H9 (cell line): Measurements from ENCODE around the gene LYST. TPM values are rescaled to one million over a fixed set of nuclear protein-coding genes. Genes with fewer than 3 reads are reported as not detected.

Source experiments
- DNase-seq: peaks from one replicate; pipeline ENCODE4 v3.0.0-alpha.2; 2017
- H2AFZ ChIP-seq: one replicate; pipeline ENCODE4 v1.6.1; 2013; ENCODE audit warnings: mild to moderate bottlenecking, low read length, control low read depth, moderate library complexity
- H2AK5ac ChIP-seq: 2 replicates; pipeline ENCODE4 v1.6.1; 2013; ENCODE audit warnings: low read length, control low read depth, mixed read lengths; ENCODE audit not compliant: insufficient read length
- H2BK120ac ChIP-seq: one replicate; pipeline ENCODE4 v1.6.1; 2013; ENCODE audit warnings: low read depth, mild to moderate bottlenecking, low read length, control low read depth, inconsistent platforms; ENCODE audit not compliant: poor library complexity, severe bottlenecking
- H2BK12ac ChIP-seq: 2 replicates; pipeline ENCODE4 v1.6.1; 2013; ENCODE audit warnings: low read length, control low read depth, mixed read lengths, low read depth; ENCODE audit not compliant: insufficient read length
- H2BK15ac ChIP-seq: 2 replicates; pipeline ENCODE4 v1.6.1; 2013; ENCODE audit warnings: low read depth, low read length, control low read depth
- H2BK20ac ChIP-seq: one replicate; pipeline ENCODE4 v1.6.1; 2013; ENCODE audit warnings: low read depth, mild to moderate bottlenecking, low read length, control low read depth, inconsistent platforms; ENCODE audit not compliant: poor library complexity, severe bottlenecking
- H2BK5ac ChIP-seq: 2 replicates; pipeline ENCODE4 v1.6.1; 2013; ENCODE audit warnings: low read length, control low read depth, mixed read lengths; ENCODE audit not compliant: insufficient read length
- H3K14ac ChIP-seq: 2 replicates; pipeline ENCODE4 v1.6.1; 2013; ENCODE audit warnings: low read length, control low read depth; ENCODE audit not compliant: insufficient read depth
- H3K18ac ChIP-seq: 2 replicates; pipeline ENCODE4 v1.6.1; 2013; ENCODE audit warnings: low read depth, mild to moderate bottlenecking, mixed read lengths, low read length, control low read depth; ENCODE audit not compliant: insufficient read length
- H3K23ac ChIP-seq: 2 replicates; pipeline ENCODE4 v1.6.1; 2013; ENCODE audit warnings: low read length, control low read depth, mixed read lengths, low read depth; ENCODE audit not compliant: insufficient read length
- H3K23me2 ChIP-seq: 2 replicates; pipeline ENCODE4 v1.6.1; 2013; ENCODE audit warnings: low read depth, mild to moderate bottlenecking, mixed read lengths, low read length, control low read depth; ENCODE audit not compliant: insufficient read length, poor library complexity, severe bottlenecking
- H3K27ac ChIP-seq: 2 replicates; pipeline ENCODE4 v1.5.1; 2013; ENCODE audit warnings: low read length, control low read depth, mixed read lengths, low read depth; ENCODE audit not compliant: insufficient read length
- H3K27me3 ChIP-seq: 2 replicates; pipeline ENCODE4 v1.6.1; 2013; ENCODE audit warnings: low read length, control low read depth, inconsistent platforms; ENCODE audit not compliant: insufficient read depth
- H3K4ac ChIP-seq: 2 replicates; pipeline ENCODE4 v1.6.1; 2013; ENCODE audit warnings: low read depth, mild to moderate bottlenecking, control low read depth, inconsistent platforms, low read length, moderate library complexity
- H3K4me1 ChIP-seq: 2 replicates; pipeline ENCODE4 v1.6.1; 2013; ENCODE audit warnings: low read length, control low read depth, inconsistent platforms; ENCODE audit not compliant: insufficient read depth
- H3K4me2 ChIP-seq: 2 replicates; pipeline ENCODE4 v1.6.1; 2013; ENCODE audit warnings: low read length, control low read depth, mixed read lengths; ENCODE audit not compliant: insufficient read length, insufficient read depth
- H3K56ac ChIP-seq: 2 replicates; pipeline ENCODE4 v1.6.1; 2013; ENCODE audit warnings: low read depth, mild to moderate bottlenecking, mixed read lengths, low read length, control low read depth; ENCODE audit not compliant: insufficient read length
- H3K79me1 ChIP-seq: 2 replicates; pipeline ENCODE4 v1.6.1; 2013; ENCODE audit warnings: low read depth, mild to moderate bottlenecking, moderate library complexity, low read length, control low read depth, inconsistent platforms; ENCODE audit not compliant: insufficient read depth, poor library complexity, severe bottlenecking
- H3K79me2 ChIP-seq: 2 replicates; pipeline ENCODE4 v1.6.1; 2013; ENCODE audit warnings: low read length, control low read depth, inconsistent platforms; ENCODE audit not compliant: insufficient read depth
- H3K9ac ChIP-seq: 2 replicates; pipeline ENCODE4 v1.6.1; 2013; ENCODE audit warnings: low read length, control low read depth, mixed read lengths; ENCODE audit not compliant: insufficient read length; ENCODE audit errors: extremely low read depth
- H3K9me3 ChIP-seq: one replicate; pipeline ENCODE4 v1.6.1; 2013; ENCODE audit warnings: low read depth, low read length, inconsistent platforms; ENCODE audit not compliant: control insufficient read depth
- H3T11ph ChIP-seq: one replicate; pipeline ENCODE4 v1.6.1; 2013; ENCODE audit warnings: mild to moderate bottlenecking, low read length, control low read depth, inconsistent platforms
- H4K20me1 ChIP-seq: one replicate; pipeline ENCODE4 v1.6.1; 2013; ENCODE audit not compliant: control insufficient read depth, insufficient read length, insufficient read depth
- H4K5ac ChIP-seq: 2 replicates; pipeline ENCODE4 v1.6.1; 2013; ENCODE audit warnings: low read depth, mild to moderate bottlenecking, mixed read lengths, low read length, control low read depth; ENCODE audit not compliant: insufficient read length
- H4K8ac ChIP-seq: replicated peaks from 2 replicates; pipeline ENCODE4 v1.6.1; 2013; ENCODE audit warnings: low read length, control low read depth, mixed read lengths, low read depth; ENCODE audit not compliant: insufficient read length
- H4K91ac ChIP-seq: 2 replicates; pipeline ENCODE4 v1.6.1; 2013; ENCODE audit warnings: low read depth, mild to moderate bottlenecking, moderate library complexity, mixed read lengths, low read length, control low read depth; ENCODE audit not compliant: insufficient read length
- H3K27ac Mint-ChIP-seq, 3 experiments: 2 replicates in 2 of 3; 3 replicates in 1 of 3; pipeline ENCODE4 v1.8.0; 2020 to 2021; ENCODE audit warnings: mixed read lengths in 3 of 3, mild to moderate bottlenecking in 1 of 3, moderate library complexity in 1 of 3
- H3K27me3 Mint-ChIP-seq: 2 replicates; pipeline ENCODE4 v1.8.0; 2021; ENCODE audit warnings: low read depth, mild to moderate bottlenecking, moderate library complexity, mixed read lengths
- H3K36me3 Mint-ChIP-seq, 3 experiments: 2 replicates in 2 of 3; 3 replicates in 1 of 3; pipeline ENCODE4 v1.8.0; 2020 to 2021; ENCODE audit warnings: low read depth in 3 of 3, mixed read lengths in 3 of 3; ENCODE audit not compliant: insufficient read depth in 1 of 3
- H3K4me1 Mint-ChIP-seq, 2 experiments: 2 replicates each; pipeline ENCODE4 v1.8.0; 2020; ENCODE audit warnings: mixed read lengths in 2 of 2
- H3K4me3 Mint-ChIP-seq, 2 experiments: 2 replicates in 1 of 2; 3 replicates in 1 of 2; pipeline ENCODE4 v1.8.0; 2020 to 2021; ENCODE audit warnings: mild to moderate bottlenecking in 2 of 2, mixed read lengths in 2 of 2, moderate library complexity in 1 of 2
- H3K9me3 Mint-ChIP-seq, 2 experiments: 2 replicates in 1 of 2; 3 replicates in 1 of 2; pipeline ENCODE4 v1.8.0; 2020; ENCODE audit warnings: mild to moderate bottlenecking in 2 of 2, mixed read lengths in 2 of 2, moderate library complexity in 1 of 2
- WGBS: extraction: QIAGEN DNeasy Blood & Tissue Kit; methylation state at CpG from one replicate; pipeline ENCODE4 v1.1.7; 2013; ENCODE audit warnings: missing lambda C conversion rate, low lambda C conversion rate, mixed read lengths; ENCODE audit not compliant: insufficient read length; ENCODE audit errors: extremely low coverage; 5-methylcytosine and 5-hydroxymethylcytosine counted together
- total RNA-seq: library from RNA; stranded (reverse); gene quantifications from 2 replicates; pipeline ENCODE4 v1.2.1, GENCODE V29; 2021
- TF ChIP-seq, protein P1 (sequence below): fragments of 200-600 bp; sonication (generic); conservative IDR thresholded peaks from 3 replicates; pipeline ENCODE4 v1.8.0; 2021; ENCODE audit warnings: antibody characterized with exemption, mild to moderate bottlenecking

LYST gene
- total RNA-seq, 1 experiment from 2014 or later = 0.13 TPM

DNA sequence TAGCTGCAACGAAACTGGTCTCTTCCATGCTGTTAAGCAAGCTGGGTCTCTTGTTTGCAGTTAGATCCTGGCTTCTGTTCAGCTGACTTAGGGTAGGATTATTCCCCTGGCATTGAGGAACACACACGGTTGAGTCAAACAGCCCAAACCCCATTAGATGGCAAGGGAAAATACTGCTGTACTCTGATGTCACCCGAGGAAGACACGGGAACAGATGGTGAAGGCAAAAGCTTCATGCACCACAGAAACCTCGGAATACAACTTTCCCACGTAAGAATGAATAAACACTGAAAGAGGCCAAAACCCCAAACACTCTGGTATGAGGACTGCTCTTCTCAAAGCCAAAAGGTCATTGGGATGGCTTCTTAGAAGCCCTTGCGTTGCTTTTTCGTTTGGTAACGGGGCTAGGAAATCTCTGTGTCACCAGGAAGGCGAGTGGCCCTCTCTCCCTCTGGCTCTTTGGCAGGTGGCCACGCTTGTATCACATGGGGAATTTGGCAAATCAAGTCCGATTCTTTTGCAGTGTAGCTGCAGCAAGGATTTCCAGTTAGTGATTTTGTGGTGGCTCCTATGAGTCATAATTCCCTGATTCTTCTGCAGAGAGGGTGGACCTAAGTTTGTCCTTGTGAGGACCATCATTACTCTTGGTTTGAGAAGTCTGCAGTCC is 16.7 kb upstream of the LYST start:
- Histone ChIP-seq H2AFZ (no peak overlapping the region), H4K91ac (no peak overlapping the region), H2BK15ac (no peak overlapping the region), H2BK12ac (no peak overlapping the region), H3K23me2 (no peaks in the 10 kb centered on the region), H3K27ac (no peak overlapping the region), H3K14ac (no peak overlapping the region), H3K18ac (no peak overlapping the region), H3K4me2 (no peak overlapping the region), H3K23ac (no peak overlapping the region), H2AK5ac (no peak overlapping the region), H3K4ac (no peak overlapping the region), H3K4me1 (no peaks in the 10 kb centered on the region), H2BK20ac (no peak overlapping the region), H4K5ac (no peak overlapping the region), H2BK120ac (no peak overlapping the region), H3K9me3 (no peaks in the 10 kb centered on the region), H3K79me1 (no peaks in the 10 kb centered on the region), H4K8ac (no peak overlapping the region), H3K27me3 (no peaks in the 10 kb centered on the region), H3T11ph (no peak overlapping the region), H3K79me2 (no peaks in the 10 kb centered on the region), H3K9ac (no peak overlapping the region), H3K56ac (no peak overlapping the region), H2BK5ac (no peak overlapping the region), H4K20me1 (no peaks in the 10 kb centered on the region)
- peaks cover 2% of the 10 kb centered on the region for H3K27me3 Mint-ChIP-seq
- H3K9me3 Mint-ChIP-seq = no peaks in the 10 kb centered on the region
- H3K4me1 Mint-ChIP-seq = no peaks in the 10 kb centered on the region
- H3K27ac Mint-ChIP-seq = no peak overlapping the region
- TF ChIP-seq, protein P1, sequence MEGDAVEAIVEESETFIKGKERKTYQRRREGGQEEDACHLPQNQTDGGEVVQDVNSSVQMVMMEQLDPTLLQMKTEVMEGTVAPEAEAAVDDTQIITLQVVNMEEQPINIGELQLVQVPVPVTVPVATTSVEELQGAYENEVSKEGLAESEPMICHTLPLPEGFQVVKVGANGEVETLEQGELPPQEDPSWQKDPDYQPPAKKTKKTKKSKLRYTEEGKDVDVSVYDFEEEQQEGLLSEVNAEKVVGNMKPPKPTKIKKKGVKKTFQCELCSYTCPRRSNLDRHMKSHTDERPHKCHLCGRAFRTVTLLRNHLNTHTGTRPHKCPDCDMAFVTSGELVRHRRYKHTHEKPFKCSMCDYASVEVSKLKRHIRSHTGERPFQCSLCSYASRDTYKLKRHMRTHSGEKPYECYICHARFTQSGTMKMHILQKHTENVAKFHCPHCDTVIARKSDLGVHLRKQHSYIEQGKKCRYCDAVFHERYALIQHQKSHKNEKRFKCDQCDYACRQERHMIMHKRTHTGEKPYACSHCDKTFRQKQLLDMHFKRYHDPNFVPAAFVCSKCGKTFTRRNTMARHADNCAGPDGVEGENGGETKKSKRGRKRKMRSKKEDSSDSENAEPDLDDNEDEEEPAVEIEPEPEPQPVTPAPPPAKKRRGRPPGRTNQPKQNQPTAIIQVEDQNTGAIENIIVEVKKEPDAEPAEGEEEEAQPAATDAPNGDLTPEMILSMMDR = no peak
- no peak for DNase-seq
- H3K36me3 Mint-ChIP-seq = no peaks in the 10 kb centered on the region
- no CpG with 5 or more reads among the region's 12 CpGs for WGBS
- no peak overlapping the region for H3K4me3 Mint-ChIP-seq
